ENCODE measurements around the gene WTAP. TPM values are rescaled to one million over a fixed set of nuclear protein-coding genes. Genes with fewer than 3 reads are reported as not detected.

Gene WTAP
- total and polyA plus RNA-seq, 2 experiments from 2014 or later: 108 to 121 TPM

- Histone ChIP-seq H3K27me3 (ENCODE audit: insufficient read depth) (no peaks in the 10 kb centered on the region), H3K4me2 (no peak overlapping the region), H3K4me1 (ENCODE audit: insufficient read depth) (no peaks in the 10 kb centered on the region), H3K4me3 (no peak overlapping the region), H3K36me3 (ENCODE audit: insufficient read depth) (peaks cover 17% of the 10 kb centered on the region), H3K27ac (ENCODE audit: low read depth) (no peak overlapping the region; the same call in 1 of the 2 replicates), H4K20me1 (replicated peaks; ENCODE audit: insufficient read depth) (no peaks in the 10 kb centered on the region), H3K9me2 (ENCODE audit: insufficient read depth) (no peaks in the 10 kb centered on the region), H2AFZ (no peak overlapping the region), H3K79me2 (replicated peaks; ENCODE audit: insufficient read depth) (no peaks in the 10 kb centered on the region; the same call in 1 of the 2 replicates), H3F3A (replicated peaks; ENCODE audit: low read depth) (0 out of 2 replicates have a peak, but pooled peaks cover 10% of the 10 kb centered on the region)
- H3K4me1 Mint-ChIP-seq: 0 out of 3 replicates have a peak, but pooled peaks cover 2% of the 10 kb centered on the region
- ATAC-seq (no peak), DNase-seq (ENCODE audit: low spot score) (no peak)
- H3K4me3 Mint-ChIP-seq: no peak overlapping the region
- no peaks in the 10 kb centered on the region for H3K9me3 Mint-ChIP-seq
- H3K36me3 Mint-ChIP-seq (ENCODE audit: low read depth): peaks cover 22% of the 10 kb centered on the region
- H3K27ac Mint-ChIP-seq: no peak overlapping the region
- TF ChIP-seq ZNF462 (CRISPR knock-in tag; IDR thresholded peaks at IDR 0.05) (no peak), STAT1 (IDR thresholded peaks at IDR 0.05; ENCODE audit: unreplicated experiment) (no peak), ETS1 (IDR thresholded peaks at IDR 0.05) (no peak), POLR2AphosphoS5 (IDR thresholded peaks at IDR 0.05; ENCODE audit: low read depth) (no peak), EZH2phosphoT487 (IDR thresholded peaks at IDR 0.05; ENCODE audit: unreplicated experiment) (no peak), ZNF114 (CRISPR knock-in tag; IDR thresholded peaks at IDR 0.05) (no peak), CREB1 (CRISPR knock-in tag; IDR thresholded peaks at IDR 0.05; ENCODE audit: low read depth) (no peak)
- H3K27me3 Mint-ChIP-seq (ENCODE audit: insufficient read depth, low read depth, poor library complexity): peaks cover 9% of the 10 kb centered on the region
Measured at GRCh38 chr6:159801935-159802334, 74.6 kb downstream of the WTAP start.

Measured in GM23338 (cell line).